ENCODE data around the gene CELF4.

CELF4 gene

DNA sequence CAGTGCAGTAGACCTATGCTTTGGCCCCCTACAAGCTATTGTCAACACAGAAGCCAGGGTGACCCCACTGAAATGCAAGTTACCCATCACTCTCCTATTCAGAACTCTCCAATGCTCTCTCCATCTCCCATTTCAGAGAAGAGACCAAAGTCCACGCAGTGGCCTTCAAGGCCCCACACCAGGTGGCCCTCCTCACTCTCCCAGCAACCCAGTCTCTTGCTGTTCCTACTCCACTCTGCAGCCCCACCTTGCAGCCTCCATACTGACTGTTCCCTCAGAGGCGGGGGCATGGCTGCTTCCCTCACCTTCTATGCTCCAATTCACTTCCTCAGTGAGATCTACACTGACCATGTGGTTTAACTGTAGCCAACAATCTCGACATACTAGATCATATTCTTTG, 313.3 kb downstream of the CELF4 start:
- TF ChIP-seq, protein P1, sequence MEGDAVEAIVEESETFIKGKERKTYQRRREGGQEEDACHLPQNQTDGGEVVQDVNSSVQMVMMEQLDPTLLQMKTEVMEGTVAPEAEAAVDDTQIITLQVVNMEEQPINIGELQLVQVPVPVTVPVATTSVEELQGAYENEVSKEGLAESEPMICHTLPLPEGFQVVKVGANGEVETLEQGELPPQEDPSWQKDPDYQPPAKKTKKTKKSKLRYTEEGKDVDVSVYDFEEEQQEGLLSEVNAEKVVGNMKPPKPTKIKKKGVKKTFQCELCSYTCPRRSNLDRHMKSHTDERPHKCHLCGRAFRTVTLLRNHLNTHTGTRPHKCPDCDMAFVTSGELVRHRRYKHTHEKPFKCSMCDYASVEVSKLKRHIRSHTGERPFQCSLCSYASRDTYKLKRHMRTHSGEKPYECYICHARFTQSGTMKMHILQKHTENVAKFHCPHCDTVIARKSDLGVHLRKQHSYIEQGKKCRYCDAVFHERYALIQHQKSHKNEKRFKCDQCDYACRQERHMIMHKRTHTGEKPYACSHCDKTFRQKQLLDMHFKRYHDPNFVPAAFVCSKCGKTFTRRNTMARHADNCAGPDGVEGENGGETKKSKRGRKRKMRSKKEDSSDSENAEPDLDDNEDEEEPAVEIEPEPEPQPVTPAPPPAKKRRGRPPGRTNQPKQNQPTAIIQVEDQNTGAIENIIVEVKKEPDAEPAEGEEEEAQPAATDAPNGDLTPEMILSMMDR (conservative IDR thresholded peaks at IDR 0.05) = no peak
- peak overlapping the region; percentile 50 for H3K27ac ChIP-seq

DNA sequence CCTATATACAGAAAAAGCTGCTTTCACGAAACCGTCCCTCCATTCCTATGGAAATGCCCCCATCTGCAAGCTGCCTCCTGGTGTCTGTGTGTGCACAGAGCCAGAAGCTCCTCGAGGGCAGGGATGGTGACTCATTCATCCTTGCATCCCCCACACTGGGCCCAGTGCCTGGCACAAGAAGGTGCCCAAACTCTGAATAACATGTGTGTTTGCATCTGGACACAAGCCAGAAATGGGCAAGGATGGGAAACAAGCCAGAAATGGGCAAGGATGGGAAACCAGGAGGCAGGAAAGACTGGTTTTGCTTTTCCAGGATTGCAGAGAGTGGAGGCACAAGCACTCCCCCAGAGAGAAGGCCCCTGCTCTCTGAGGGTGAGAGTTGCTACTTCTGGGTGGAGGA, 313.9 kb downstream of the CELF4 start:
- peak overlapping the region; percentile 50 for H3K27ac ChIP-seq
- TF ChIP-seq, protein P1 (conservative IDR thresholded peaks at IDR 0.05) = no peak

DNA sequence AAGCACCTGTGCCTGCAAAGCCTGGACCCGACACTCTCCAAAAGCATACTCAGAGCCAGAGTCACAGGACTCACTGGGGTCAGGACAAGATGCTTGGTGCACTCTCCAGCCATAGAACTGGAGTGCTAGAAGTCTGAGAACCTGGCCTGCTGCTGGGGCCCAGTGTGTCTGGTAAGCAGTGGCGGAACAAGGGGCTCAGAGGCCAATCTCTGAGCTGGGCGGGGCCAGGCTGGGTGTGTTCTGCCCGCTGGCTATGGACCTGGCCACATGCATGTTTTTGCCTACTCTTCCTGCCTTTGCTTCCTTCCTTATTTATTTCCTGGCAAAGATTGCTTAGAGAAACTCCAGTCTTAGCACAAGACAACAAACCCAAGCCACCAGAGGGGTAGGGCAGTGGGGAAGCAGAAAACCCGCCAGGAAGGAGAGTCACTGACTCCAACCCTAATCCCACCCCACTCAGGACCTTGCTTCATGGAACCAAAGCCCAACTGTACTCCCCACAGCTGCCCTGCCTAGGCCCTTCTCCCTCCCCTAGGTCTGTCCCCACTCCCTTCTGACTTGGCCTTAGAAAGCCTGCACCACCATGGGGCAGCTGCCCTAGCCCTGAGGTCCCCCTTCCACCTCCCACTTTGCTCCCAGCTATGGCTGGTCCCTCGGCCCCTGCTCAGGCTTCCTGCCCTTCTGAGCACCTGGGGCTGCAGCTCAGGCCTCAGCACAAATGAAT, 315.5 kb downstream of the CELF4 start:
- TF ChIP-seq, protein P1 (conservative IDR thresholded peaks at IDR 0.05) = no peak
- H3K27ac ChIP-seq = no peak overlapping the region

DNA sequence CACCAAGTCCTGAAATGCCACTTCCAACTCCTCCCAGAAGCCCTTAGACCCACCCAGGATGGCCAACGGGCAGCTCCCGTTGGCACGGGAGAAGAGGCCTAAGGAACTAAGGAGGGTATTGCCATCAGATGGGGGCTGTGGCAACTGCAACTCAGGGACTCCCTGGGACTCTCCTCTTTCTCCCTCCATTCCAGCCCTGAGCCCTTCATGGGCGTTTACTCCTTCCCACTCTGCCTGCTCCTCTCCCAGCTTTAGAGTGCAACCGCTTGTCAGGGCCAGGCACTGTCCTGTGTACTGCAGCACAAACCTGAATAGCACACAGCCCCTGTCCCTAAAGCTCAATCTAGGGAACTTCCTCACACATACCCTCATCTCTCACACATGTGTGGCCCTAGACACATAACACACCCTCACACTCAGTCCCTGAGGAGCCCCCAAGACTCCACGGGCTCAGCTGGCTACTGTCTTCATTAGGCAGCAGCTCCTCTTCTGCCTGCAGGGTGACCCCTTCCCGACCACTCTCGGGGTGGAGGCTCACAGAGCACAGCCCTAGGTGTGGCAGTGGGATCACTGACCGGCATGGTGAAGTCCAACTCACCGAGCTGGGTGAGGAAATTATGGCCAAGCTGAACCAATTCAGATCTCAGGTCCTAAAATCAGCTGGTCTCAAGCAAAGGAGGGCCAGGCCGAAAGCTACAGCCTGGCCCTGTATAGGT, 316.3 kb downstream of the CELF4 start:
- no peak overlapping the region for H3K27ac ChIP-seq
- TF ChIP-seq, protein P1 (conservative IDR thresholded peaks at IDR 0.05) = no peak

DNA sequence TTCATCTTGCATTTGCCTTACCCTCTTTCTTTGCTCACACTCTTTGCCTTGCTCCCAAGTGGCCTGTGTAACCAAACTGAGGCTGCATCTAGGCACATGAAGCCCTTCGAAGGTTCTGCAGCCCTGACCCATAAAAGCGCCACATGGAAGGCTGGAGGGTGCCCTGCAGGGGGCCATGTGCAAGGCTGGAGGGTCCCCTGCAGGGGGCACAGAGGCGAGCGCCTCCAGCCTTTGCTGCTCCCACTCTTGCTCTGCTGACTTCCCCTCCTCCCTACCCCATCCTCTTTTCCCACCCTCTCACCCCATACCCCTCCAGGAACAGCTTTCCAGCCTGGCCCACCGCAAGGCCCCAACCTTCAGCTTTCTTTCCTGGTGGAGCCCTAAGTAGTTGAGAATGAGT, 317.3 kb downstream of the CELF4 start:
- TF ChIP-seq, protein P1 (conservative IDR thresholded peaks at IDR 0.05) = no peak

DNA sequence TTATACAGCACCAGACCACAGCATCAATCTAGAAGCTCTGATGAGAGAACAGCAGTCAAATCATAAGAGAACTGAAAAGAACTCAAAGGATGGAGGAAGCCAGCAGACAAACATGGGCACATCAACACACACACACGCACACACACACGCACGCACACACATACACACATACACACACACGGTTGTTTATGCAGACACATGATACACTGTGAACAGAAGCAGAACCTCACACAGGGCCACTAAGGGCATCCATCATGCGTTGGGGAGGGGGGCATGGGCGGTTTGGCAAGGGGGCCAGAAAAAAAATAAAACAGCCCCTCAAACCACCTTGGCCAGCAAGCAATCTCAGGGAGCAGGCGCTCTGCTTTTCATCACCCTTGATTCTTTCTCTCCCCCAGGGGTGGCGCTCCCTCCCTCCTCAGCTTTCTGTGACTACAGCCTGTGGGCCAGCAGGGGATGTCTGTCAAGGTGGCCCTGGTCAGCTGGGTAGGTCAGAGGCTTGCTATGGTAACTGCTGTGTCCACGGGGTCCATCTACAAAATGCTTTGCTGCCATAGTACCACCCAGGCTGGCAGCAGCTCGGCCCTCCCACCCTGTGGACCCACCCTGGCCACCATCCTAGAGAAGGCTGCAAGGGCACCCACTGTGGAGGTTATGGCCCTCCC, 318.0 kb downstream of the CELF4 start:
- no peak overlapping the region for H3K27ac ChIP-seq
- TF ChIP-seq, protein P1 (conservative IDR thresholded peaks at IDR 0.05) = no peak

More for the DNA sequence above, 317.3 kb downstream of the CELF4 start:
- H3K27ac ChIP-seq = no peak overlapping the region

DNA sequence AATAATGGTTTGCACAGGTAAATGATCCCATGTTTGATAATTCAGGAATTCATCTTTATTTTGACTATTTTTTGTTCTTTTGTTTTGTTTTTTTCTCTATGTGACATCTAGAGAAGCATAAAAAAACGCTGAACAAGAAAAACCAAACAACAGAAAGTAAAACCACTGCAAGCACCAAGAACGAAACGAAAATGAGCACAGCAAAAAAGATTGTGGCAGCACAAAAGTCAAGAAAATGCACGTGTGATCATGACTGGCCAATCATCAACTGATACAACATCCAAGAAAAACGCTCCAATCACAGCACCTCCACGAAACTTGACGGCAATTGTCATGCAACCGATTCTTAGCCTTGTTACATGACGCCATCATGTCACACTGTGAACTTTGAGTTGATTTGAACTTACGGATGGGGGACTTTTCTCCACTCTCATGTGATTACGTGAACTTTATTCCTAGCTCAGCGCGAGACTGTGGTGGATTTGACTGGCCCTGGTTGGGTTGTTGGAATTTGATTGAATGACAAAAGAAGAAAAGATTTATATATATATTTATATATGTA, 318.7 kb downstream of the CELF4 start:
- H3K27ac ChIP-seq = no peak overlapping the region
- TF ChIP-seq, protein P1 (conservative IDR thresholded peaks at IDR 0.05) = no peak
